Stomach (tissue), 9 donors: ENCODE results near the gene ITGB4. TPM values are rescaled to one million over a fixed set of nuclear protein-coding genes. Genes with fewer than 3 reads are reported as not detected.
"Not testable (repeated sequence)": the region's sequence is repeated elsewhere in the genome, so short reads cannot be mapped to it uniquely, and the experiment has no call there.

Experiments used
- DNase-seq, 2 donors: peaks; one replicate each; pipeline versions ENCODE4 v3.0.0 to v3.0.0-alpha.2; 2013 to 2019
- H3K27ac ChIP-seq, 5 donors: fragments of 200-600 bp in 4 of 5; sonication (generic) in 4 of 5; one replicate each; pipeline ENCODE4 v1.5.1; 2013 to 2019; ENCODE audit warnings: mild to moderate bottlenecking in 1 of 5, moderate library complexity in 1 of 5
- H3K27me3 ChIP-seq, 3 donors: fragments of 200-600 bp; sonication (generic); one replicate each; pipeline ENCODE4 v1.5.1; 2017 to 2019; ENCODE audit warnings: mixed run types in 1 of 3
- H3K36me3 ChIP-seq, 4 donors: fragments of 200-600 bp; sonication (generic); 1 replicate in 3 of 4; 2 replicates in 1 of 4; pipeline ENCODE4 v1.5.1; 2016 to 2019
- H3K4me1 ChIP-seq, 4 donors: fragments of 200-600 bp; sonication (generic); one replicate each; pipeline ENCODE4 v1.5.1; 2016 to 2019
- H3K4me3 ChIP-seq, 4 donors: fragments of 200-600 bp; sonication (generic) in 3 of 4; one replicate each; pipeline ENCODE4 v1.5.1; 2016 to 2019; ENCODE audit warnings: mild to moderate bottlenecking in 1 of 4
- H3K9me3 ChIP-seq, 4 donors: fragments of 200-600 bp; sonication (generic); one replicate each; pipeline ENCODE4 v1.5.1; 2016 to 2019
- CTCF ChIP-seq, 7 experiments: fragments of 450-650 bp in 4 of 7; fragments of 200-600 bp in 3 of 7; sonication (generic) in 3 of 7; IDR thresholded peaks; one replicate each; pipeline ENCODE4 v1.5.1; 2016 to 2019; ENCODE audit warnings: antibody characterized with exemption in 7 of 7, control low read depth in 2 of 7, mild to moderate bottlenecking in 1 of 7
- EP300 ChIP-seq: sonication (generic); formaldehyde crosslinking; IDR thresholded peaks from one replicate; pipeline ENCODE4 v1.6.1; 2017; ENCODE audit warnings: antibody characterized with exemption
- POLR2A ChIP-seq, 4 donors: fragments of 450-650 bp; IDR thresholded peaks; one replicate each; pipeline ENCODE4 v1.6.1; 2016; ENCODE audit warnings: antibody characterized with exemption in 4 of 4, control low read depth in 2 of 4, mild to moderate bottlenecking in 1 of 4, moderate library complexity in 1 of 4
- POLR2AphosphoS5 ChIP-seq, 3 donors: sonication (generic); formaldehyde crosslinking; IDR thresholded peaks; one replicate each; pipeline ENCODE4 v1.6.1; 2016; ENCODE audit warnings: antibody characterized with exemption in 3 of 3
- WGBS, 5 donors: extraction: QIAGEN DNeasy Blood & Tissue Kit in 3 of 5; methylation state at CpG; one replicate each; pipeline versions ENCODE4 v1.1.5 to v1.1.7; 2013 to 2018; 5-methylcytosine and 5-hydroxymethylcytosine counted together
- intact Hi-C: fragments of 100-400 bp; cut with DNase I; formaldehyde crosslinking; loops from one replicate; pipeline ENCODE4 v1.15.1; 2023; ENCODE audit warnings: low total_unique reads
- polyA plus RNA-seq, 3 donors: library from polyadenylated mRNA; stranded (reverse); fragments of 200-250 nt; gene quantifications; one replicate each; pipeline ENCODE4 v1.2.3, GENCODE V29; 2013
- total RNA-seq, 5 donors: library from RNA; depleted of rRNA; stranded (reverse); fragments of >200 nt; gene quantifications; one replicate each; pipeline versions ENCODE4 v1.1.0 to v1.2.3, GENCODE V29; 2014 to 2016
- donor health status: healthy with polysubstance abuse.
- donor health status: Bipolar disorder and iron deficiency.
- donor health status: healthy.

Gene ITGB4
- total and polyA plus RNA-seq, 8 donors, result 33.6 to 137 (median 92.6) TPM

GRCh38 chr17:75776386-75777295 is 55.4 kb downstream of the ITGB4 start:
- Histone ChIP-seq H3K4me1 (peaks cover 22 to 61% (median 44%) of the 10 kb centered on the region in 4 donors), H3K27ac (peak overlapping the region in 4 of 5 donors; percentile 54 to 99 (median 98)), H3K9me3 (no peaks in the 10 kb centered on the region), H3K27me3 (no peaks in the 10 kb centered on the region), H3K4me3 (peak overlapping the region; percentile 89 to 96 (median 92)), H3K36me3 (peaks cover 19 to 51% (median 48%) of the 10 kb centered on the region in 4 donors)
- TF ChIP-seq EP300, result no peak
- TF ChIP-seq POLR2AphosphoS5 (IDR thresholded peaks at IDR 0.05), result peak in 2 of 3 donors; percentile 72 to 76
- WGBS, 5 donors, result 26 to 45% (median 36%) methylated on average over 15 of the region's 15 CpGs
- intact Hi-C loops, result no loop called here
- DNase-seq, result peak in 1 of 2 donors; percentile 89

DNA sequence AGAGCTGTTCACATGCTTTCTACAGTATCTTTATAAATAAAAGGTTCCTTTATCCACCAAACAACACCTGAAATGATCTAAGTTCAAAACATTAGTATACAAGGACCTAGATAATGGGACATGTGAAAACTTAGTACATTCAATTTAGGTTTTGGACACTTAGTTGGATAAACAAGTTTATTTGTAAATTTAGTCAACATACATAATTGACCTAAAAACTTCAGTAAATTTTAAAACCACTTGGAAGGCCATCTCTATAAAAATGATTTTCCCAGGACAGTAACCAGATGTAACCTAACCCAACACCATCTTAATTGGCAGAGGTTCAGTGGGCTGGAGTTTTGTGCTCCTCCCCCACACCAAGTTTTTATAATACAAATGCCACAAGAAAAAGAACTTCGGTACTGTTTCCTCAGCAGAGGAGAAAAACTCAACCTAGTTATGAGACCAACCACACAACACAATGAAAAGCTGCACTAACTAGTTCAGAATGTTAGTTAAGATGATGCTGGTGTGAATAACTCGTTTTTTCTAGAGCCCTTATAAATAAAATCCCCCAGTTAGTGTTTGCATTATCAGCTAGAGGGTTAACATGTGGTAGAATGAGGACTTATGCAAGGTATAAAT is 56.1 kb downstream of the ITGB4 start:
- intact Hi-C loops, result no loop called here
- peak overlapping the region in 4 of 5 donors; percentile 98 to 99 (median 98) for H3K27ac ChIP-seq

GRCh38 chr17:75778066-75778860 is 57.0 kb downstream of the ITGB4 start:
- Histone ChIP-seq H3K36me3 (peaks cover 19 to 51% (median 48%) of the 10 kb centered on the region in 4 donors), H3K27ac (peak overlapping the region; percentile 96 to 99 (median 98)), H3K4me1 (peaks cover 26 to 67% (median 52%) of the 10 kb centered on the region in 4 donors), H3K4me3 (peak overlapping the region; percentile 89 to 96 (median 92))
- TF ChIP-seq POLR2AphosphoS5 (IDR thresholded peaks at IDR 0.05), result peak in 1 of 3 donors; percentile 11
- intact Hi-C loops, H3K9me3 ChIP-seq, H3K27me3 ChIP-seq: not testable (repeated sequence)
- 0 to 2% (median 1%) methylated on average over 13 to 19 of the region's 19 CpGs for WGBS, 5 donors
- peak in 1 of 2 donors; percentile 29 for DNase-seq

More for the DNA sequence above, 56.1 kb downstream of the ITGB4 start:
- peak overlapping the region; percentile 89 to 96 (median 92) for H3K4me3 ChIP-seq
- peak in 1 of 2 donors; percentile 58 for DNase-seq
- H3K36me3 ChIP-seq, result peaks cover 19 to 51% (median 48%) of the 10 kb centered on the region in 4 donors
- peaks cover 22 to 60% (median 43%) of the 10 kb centered on the region in 4 donors for H3K4me1 ChIP-seq
- no peaks in the 10 kb centered on the region for H3K27me3 ChIP-seq
- 3 to 9% (median 4%) methylated on average over 2 of the region's 2 CpGs for WGBS, 5 donors
- H3K9me3 ChIP-seq, result no peaks in the 10 kb centered on the region
- no peak for TF ChIP-seq POLR2A (IDR thresholded peaks at IDR 0.05)
- TF ChIP-seq EP300, result no peak
- peak in 2 of 3 donors; percentile 17 to 35 for TF ChIP-seq POLR2AphosphoS5 (IDR thresholded peaks at IDR 0.05)
- no peak for TF ChIP-seq CTCF (IDR thresholded peaks at IDR 0.05)

DNA sequence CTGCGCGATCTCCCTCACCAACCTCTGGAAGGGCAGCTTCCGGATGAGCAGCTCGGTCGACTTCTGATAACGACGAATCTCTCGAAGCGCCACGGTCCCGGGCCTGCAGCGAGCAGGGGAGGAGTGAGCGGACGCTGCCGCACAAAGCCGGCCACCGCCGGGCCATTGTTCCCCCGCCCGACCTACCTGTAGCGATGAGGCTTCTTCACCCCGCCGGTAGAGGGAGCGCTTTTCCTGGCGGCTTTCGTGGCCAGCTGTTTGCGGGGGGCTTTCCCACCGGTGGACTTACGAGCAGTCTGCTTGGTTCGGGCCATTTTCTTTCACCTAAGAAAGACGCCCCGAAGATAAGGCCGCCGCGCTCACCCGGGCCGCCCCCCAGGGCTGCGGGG is 57.6 kb downstream of the ITGB4 start:
- intact Hi-C loops, result no loop called here
- 0 to 1% (median 0%) methylated on average over 26 to 38 of the region's 38 CpGs for WGBS, 5 donors
- H3K27me3 ChIP-seq, result no peaks in the 10 kb centered on the region
- H3K4me3 ChIP-seq, result peak overlapping the region; percentile 89 to 96 (median 92)
- H3K27ac ChIP-seq, result peak overlapping the region; percentile 96 to 99 (median 98)
- no peak for TF ChIP-seq EP300
- TF ChIP-seq CTCF (IDR thresholded peaks at IDR 0.05), result peak in 5 of 7 experiments; percentile 22 to 58 (median 48)
- peak in 1 of 3 donors; percentile 32 for TF ChIP-seq POLR2AphosphoS5 (IDR thresholded peaks at IDR 0.05)
- no peaks in the 10 kb centered on the region for H3K9me3 ChIP-seq
- DNase-seq, result peak in 1 of 2 donors; percentile 62
- H3K36me3 ChIP-seq, result peaks cover 19 to 51% (median 47%) of the 10 kb centered on the region in 4 donors
- H3K4me1 ChIP-seq, result peaks cover 32 to 72% (median 57%) of the 10 kb centered on the region in 4 donors
